Measurements from ENCODE around the gene DDX41.

DDX41 gene

DNA sequence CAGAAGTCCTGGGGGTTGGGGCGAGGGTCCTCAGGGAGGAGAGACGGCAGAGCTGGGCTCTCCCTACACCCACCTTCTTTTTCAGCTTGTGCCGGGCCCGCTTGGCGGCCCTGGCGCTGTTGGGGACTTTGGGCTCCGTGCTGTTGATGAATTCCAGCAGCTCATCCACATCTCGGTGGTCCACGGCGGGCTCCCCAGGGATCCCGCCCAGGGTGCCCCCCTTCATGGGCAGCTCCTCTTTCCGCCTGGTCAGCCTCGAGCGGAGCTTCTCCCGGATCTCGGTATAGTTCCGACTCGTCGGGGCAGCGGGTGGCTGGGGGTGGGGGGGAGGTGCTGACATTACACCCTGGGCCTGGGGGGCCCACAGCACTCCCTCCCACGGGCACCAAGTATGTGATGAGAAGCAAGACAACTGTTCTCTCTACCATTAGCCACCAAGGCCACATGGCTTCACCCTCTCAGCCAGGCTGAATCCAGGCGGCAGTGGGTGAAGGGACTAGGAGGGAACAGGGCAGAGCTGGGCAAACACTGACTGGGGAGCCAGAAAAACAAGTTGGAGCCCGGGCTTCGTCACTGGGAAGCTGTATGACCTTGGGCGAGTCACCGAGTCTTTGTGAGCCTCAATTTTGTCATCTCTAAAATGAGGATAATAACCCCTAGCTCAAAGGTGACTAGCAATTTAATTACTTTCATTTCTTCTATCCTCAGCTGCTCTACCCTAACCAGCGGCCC is 14.6 kb upstream of the DDX41 start:
- DNase-seq (ENCODE audit: low read depth, low spot score), result no peak
- POLR2A ChIA-PET, result interaction anchor here (0.6 kb wide), 1 partner anchor 1805 kb away, joined by 3 read pairs; no protein-coding TSS in a partner anchor
- TF ChIP-seq, protein P1, sequence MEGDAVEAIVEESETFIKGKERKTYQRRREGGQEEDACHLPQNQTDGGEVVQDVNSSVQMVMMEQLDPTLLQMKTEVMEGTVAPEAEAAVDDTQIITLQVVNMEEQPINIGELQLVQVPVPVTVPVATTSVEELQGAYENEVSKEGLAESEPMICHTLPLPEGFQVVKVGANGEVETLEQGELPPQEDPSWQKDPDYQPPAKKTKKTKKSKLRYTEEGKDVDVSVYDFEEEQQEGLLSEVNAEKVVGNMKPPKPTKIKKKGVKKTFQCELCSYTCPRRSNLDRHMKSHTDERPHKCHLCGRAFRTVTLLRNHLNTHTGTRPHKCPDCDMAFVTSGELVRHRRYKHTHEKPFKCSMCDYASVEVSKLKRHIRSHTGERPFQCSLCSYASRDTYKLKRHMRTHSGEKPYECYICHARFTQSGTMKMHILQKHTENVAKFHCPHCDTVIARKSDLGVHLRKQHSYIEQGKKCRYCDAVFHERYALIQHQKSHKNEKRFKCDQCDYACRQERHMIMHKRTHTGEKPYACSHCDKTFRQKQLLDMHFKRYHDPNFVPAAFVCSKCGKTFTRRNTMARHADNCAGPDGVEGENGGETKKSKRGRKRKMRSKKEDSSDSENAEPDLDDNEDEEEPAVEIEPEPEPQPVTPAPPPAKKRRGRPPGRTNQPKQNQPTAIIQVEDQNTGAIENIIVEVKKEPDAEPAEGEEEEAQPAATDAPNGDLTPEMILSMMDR (IDR thresholded peaks at IDR 0.05; ENCODE audit: insufficient read depth, low read length, missing control alignments), result no peak
- CTCF ChIA-PET, result interaction anchor here (0.9 to 3.0 kb wide), 5 partner anchors 8 to 30 kb away, joined by 3 to 13 read pairs (median 3); no protein-coding TSS in a partner anchor
- no peak overlapping the region for H3K4me3 ChIP-seq (ENCODE audit: low read depth, low read length)

DNA sequence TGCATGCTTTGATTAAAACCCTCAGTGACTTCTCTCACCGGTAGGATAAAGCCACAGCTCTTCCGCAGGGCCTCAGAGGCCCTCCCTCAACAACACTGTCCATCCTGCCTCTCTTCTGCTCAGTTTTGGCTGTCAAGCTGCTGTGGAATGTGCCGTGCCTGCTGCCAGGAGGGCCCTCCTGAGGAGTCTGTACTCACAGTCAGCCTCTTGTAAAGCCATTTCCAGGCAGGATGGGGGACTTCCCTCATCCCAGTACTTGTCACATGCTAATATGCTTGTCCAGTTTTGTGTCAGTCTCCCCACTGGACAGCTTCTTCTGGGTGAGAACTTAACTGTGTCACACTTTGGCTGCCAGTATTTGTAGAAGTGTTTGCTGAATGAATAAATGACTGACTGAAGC is 13.9 kb upstream of the DDX41 start:
- TF ChIP-seq, protein P1 (IDR thresholded peaks at IDR 0.05; ENCODE audit: insufficient read depth, low read length, missing control alignments), result no peak
- ChIA-PET POLR2A (no interaction called here), CTCF (interaction anchor here (0.7 to 3.0 kb wide), 4 partner anchors 8 to 29 kb away, joined by 3 to 13 read pairs (median 4); no protein-coding TSS in a partner anchor)
- H3K4me3 ChIP-seq (ENCODE audit: low read depth, low read length), result no peak overlapping the region
- DNase-seq (ENCODE audit: low read depth, low spot score), result no peak

DNA sequence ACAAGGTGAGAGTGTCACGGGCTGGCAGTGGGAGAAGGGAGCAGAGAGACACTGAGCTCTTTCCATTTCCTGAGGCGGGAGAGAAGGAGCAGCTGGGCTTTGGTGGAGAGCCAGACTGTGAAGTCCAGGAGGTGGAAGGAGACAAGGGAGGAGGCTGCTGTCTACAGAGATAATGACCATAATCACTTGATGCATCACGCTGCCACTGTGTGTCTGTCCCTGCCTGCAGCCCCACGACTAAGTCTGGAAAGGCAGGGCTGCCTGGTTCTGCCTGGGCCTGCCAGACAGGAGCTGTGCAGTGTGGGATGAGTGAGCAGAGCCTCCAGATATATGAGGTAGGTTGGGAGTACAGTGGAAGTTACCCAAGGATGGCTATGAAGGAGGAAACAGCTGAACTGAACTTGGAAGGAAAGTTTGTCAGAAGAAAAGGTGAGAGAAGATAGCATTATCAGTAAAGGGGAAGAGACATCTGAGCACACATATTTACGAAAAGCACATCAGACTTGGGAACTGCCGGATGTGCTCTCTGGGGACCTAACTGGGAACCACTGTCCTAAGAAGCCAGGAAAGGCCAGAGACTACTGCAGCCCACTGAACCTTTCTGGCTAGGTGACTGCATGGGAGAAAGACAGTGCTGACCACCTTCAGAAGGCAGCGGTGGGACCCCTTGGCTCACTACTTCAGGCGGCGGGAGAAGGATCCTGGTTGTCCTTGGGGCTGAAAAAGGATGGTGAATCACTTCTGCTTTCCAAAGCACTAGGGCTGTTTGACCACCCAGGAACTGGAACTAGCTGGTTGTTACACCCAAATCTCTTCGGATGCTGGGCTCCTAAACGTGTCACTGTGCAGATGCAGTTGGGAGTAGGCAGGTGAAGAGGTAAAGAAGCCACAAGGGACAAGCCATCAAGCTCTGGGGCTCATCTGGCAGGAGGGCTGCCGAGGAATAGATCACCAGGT is 12.8 kb upstream of the DDX41 start:
- no peak overlapping the region for H3K4me3 ChIP-seq (ENCODE audit: low read depth, low read length)
- CTCF ChIA-PET, result interaction anchor here (0.7 to 3.0 kb wide), 4 partner anchors 9 to 28 kb away, joined by 3 to 13 read pairs (median 4); no protein-coding TSS in a partner anchor
- POLR2A ChIA-PET, result no interaction called here
- DNase-seq (ENCODE audit: low read depth, low spot score), result no peak
- TF ChIP-seq, protein P1 (IDR thresholded peaks at IDR 0.05; ENCODE audit: insufficient read depth, low read length, missing control alignments), result no peak

DNA sequence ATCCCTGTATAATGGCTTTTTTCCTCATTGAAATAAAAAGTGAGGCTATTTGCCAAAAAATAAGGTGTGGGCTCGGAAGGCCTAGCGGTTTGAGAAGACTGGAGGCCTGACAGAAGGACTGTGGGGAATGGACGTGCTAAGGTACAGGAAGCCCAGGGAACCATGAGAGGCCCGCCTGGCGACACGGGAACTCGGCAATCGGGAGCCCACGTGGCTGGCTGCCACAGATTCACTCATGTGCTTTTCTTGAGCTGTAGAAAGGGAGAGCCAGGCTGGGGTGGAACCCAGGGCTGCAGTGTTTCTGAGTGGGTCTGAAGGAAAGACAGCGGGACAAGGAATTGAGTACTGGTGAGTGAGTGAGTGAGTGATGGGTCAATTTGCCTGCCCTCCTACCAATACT is 11.9 kb upstream of the DDX41 start:
- ChIA-PET CTCF (interaction anchor here (0.9 to 2.1 kb wide), 3 partner anchors 8 to 10 kb away, joined by 3 to 7 read pairs (median 3); no protein-coding TSS in a partner anchor), POLR2A (no interaction called here)
- H3K4me3 ChIP-seq (ENCODE audit: low read depth, low read length), result no peak overlapping the region
- TF ChIP-seq, protein P1 (IDR thresholded peaks at IDR 0.05; ENCODE audit: insufficient read depth, low read length, missing control alignments), result no peak
- no peak for DNase-seq (ENCODE audit: low read depth, low spot score)

DNA sequence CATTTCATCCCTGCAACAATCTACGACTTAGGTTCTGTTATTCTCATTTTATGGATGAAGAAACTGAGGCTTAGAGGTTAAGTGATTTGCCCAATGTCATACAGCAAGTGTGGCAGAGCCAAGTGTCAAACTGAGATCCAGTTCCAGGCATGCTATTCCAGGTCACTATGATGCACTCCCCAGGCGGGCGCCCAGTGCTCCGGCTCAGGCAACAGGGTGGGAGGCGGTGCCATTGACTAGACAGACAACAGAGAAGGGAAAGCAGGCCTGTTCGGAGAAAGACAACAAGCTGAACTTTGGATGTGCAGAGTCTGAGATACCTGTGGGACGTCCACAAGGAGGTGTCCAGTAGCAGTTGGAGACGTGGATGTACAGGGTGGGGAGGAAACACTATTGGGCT is 10.8 kb upstream of the DDX41 start:
- no peak overlapping the region for H3K4me3 ChIP-seq (ENCODE audit: low read depth, low read length)
- no peak for DNase-seq (ENCODE audit: low read depth, low spot score)
- POLR2A ChIA-PET, result no interaction called here
- CTCF ChIA-PET, result interaction anchor here (1.0 to 2.1 kb wide), 3 partner anchors 11 to 27 kb away, joined by 3 to 7 read pairs (median 4); no protein-coding TSS in a partner anchor
- TF ChIP-seq, protein P1 (IDR thresholded peaks at IDR 0.05; ENCODE audit: insufficient read depth, low read length, missing control alignments), result no peak

All from AG04449 (cell line).